Lung (tissue), 13 donors: ENCODE results near the gene ACTN1. TPM values are rescaled to one million over a fixed set of nuclear protein-coding genes. Genes with fewer than 3 reads are reported as not detected.
A peak's percentile ranks its signal among the peaks of the same experiment; 100 is the strongest.

Source experiments
- ATAC-seq: fragments of 200-7000 bp; cut with Tn5 transposase; one replicate; pipeline ENCODE4 v1.9.1; 2020; ENCODE audit warnings: moderate number of reproducible peaks; ENCODE audit not compliant: insufficient read depth, low FRiP score
- DNase-seq, 3 donors: peaks; one replicate each; pipeline ENCODE4 v3.0.0-alpha.2; 2013 to 2017
- H3K27ac ChIP-seq, 2 donors: one replicate each; pipeline ENCODE4 v1.5.1; 2013; ENCODE audit warnings: mild to moderate bottlenecking in 2 of 2, moderate library complexity in 2 of 2, control low read depth in 1 of 2, inconsistent platforms in 1 of 2, low read depth in 1 of 2, low read length in 1 of 2
- H3K27me3 ChIP-seq, 3 donors: one replicate each; pipeline ENCODE4 v1.5.1; 2013; ENCODE audit warnings: low read length in 2 of 3; ENCODE audit not compliant: control insufficient read depth in 3 of 3, insufficient read depth in 3 of 3
- H3K36me3 ChIP-seq, 4 donors: one replicate each; pipeline ENCODE4 v1.5.1; 2013; ENCODE audit warnings: low read length in 4 of 4, mild to moderate bottlenecking in 1 of 4, moderate library complexity in 1 of 4; ENCODE audit not compliant: control insufficient read depth in 4 of 4, insufficient read depth in 4 of 4
- H3K4me1 ChIP-seq, 5 donors: one replicate each; pipeline ENCODE4 v1.5.1; 2013; ENCODE audit warnings: low read length in 5 of 5, mild to moderate bottlenecking in 2 of 5, moderate library complexity in 1 of 5; ENCODE audit not compliant: control insufficient read depth in 5 of 5, insufficient read depth in 5 of 5
- H3K4me3 ChIP-seq: one replicate; pipeline ENCODE4 v1.5.1; 2013; ENCODE audit warnings: mild to moderate bottlenecking, control low read depth, moderate library complexity
- H3K9ac ChIP-seq, 2 donors: one replicate each; pipeline ENCODE4 v1.5.1; 2013; ENCODE audit warnings: low read length in 2 of 2, control low read depth in 1 of 2; ENCODE audit not compliant: insufficient read depth in 1 of 2
- H3K9me3 ChIP-seq, 4 donors: one replicate each; pipeline ENCODE4 v1.5.1; 2013; ENCODE audit warnings: low read length in 3 of 4, mild to moderate bottlenecking in 1 of 4, moderate library complexity in 1 of 4; ENCODE audit not compliant: control insufficient read depth in 4 of 4, insufficient read depth in 3 of 4
- CTCF ChIP-seq: IDR thresholded peaks from 2 replicates; pipeline ENCODE4 v1.5.1; 2012; ENCODE audit warnings: mild to moderate bottlenecking; ENCODE audit errors: control extremely low read depth, extremely low read depth
- WGBS, 2 donors: extraction: QIAGEN DNeasy Blood & Tissue Kit; methylation state at CpG; one replicate each; pipeline ENCODE4 v1.1.7; 2013; 5-methylcytosine and 5-hydroxymethylcytosine counted together
- polyA plus RNA-seq, 2 donors: library from polyadenylated mRNA; stranded (reverse); fragments of 200-250 nt; gene quantifications; one replicate each; pipeline ENCODE4 v1.2.1, GENCODE V29; 2013
- small RNA-seq: library from RNA; depleted of rRNA; stranded (forward); fragments of <200 nt; gene quantifications from one replicate; pipeline ENCODE3, GENCODE V24; 2014; ENCODE audit warnings: low replicate concordance
- total RNA-seq, 2 donors: library from RNA; depleted of rRNA in 1 of 2; stranded (reverse); fragments of >200 nt in 1 of 2; gene quantifications; one replicate each; pipeline ENCODE4 v1.2.1, GENCODE V29; 2014 to 2021
- donor health status: control.
- donor health status: control.
- donor health status: Bipolar disorder and iron deficiency.
- donor health status: healthy.
- donor health status: DM: yes; HTN: yes; CAD: no.

Gene ACTN1
- total and polyA plus RNA-seq, 4 donors: 40.9 to 168 (median 117) TPM

GRCh38 chr14:68825729-68826128 is 153.4 kb downstream of the ACTN1 start:
- H3K9me3 ChIP-seq: no peaks in the 10 kb centered on the region
- H3K4me1 ChIP-seq: no peaks in the 10 kb centered on the region
- DNase-seq: no peak
- TF ChIP-seq CTCF: no peak
- WGBS, 2 donors: 96 to 97% methylated on average over 3 of the region's 3 CpGs
- no peaks in the 10 kb centered on the region for H3K36me3 ChIP-seq
- no peak overlapping the region for H3K4me3 ChIP-seq
- no peak overlapping the region for H3K27ac ChIP-seq
- no peak for ATAC-seq
- H3K9ac ChIP-seq: peak overlapping the region in 1 of 2 donors; percentile 42
- no peaks in the 10 kb centered on the region for H3K27me3 ChIP-seq

- ATAC-seq: peak; percentile 97
- DNase-seq: peak; percentile 75 to 81 (median 79)
- no peak overlapping the region for H3K4me3 ChIP-seq
- H3K9me3 ChIP-seq: no peaks in the 10 kb centered on the region
- whole genome bisulfite sequencing, 2 donors: 27 to 33% methylated on average over 11 of the region's 11 CpGs
- H3K9ac ChIP-seq: no peak overlapping the region
- H3K36me3 ChIP-seq: no peaks in the 10 kb centered on the region
- peaks cover 0 to 2% (median 0%) of the 10 kb centered on the region in 5 donors for H3K4me1 ChIP-seq
- H3K27me3 ChIP-seq: no peaks in the 10 kb centered on the region
- H3K27ac ChIP-seq: no peak overlapping the region
- peak; percentile 74 for TF ChIP-seq CTCF
These were observed 154.4 kb downstream of the ACTN1 start for GRCh38 chr14:68824517-68825347.

GRCh38 chr14:68824207-68824516 is 154.9 kb downstream of the ACTN1 start:
- DNase-seq (no peak), ATAC-seq (no peak)
- Histone ChIP-seq H3K4me3 (no peak overlapping the region), H3K36me3 (no peaks in the 10 kb centered on the region), H3K27ac (no peak overlapping the region), H3K9ac (no peak overlapping the region), H3K9me3 (no peaks in the 10 kb centered on the region), H3K4me1 (peaks cover 0 to 8% (median 0%) of the 10 kb centered on the region in 5 donors), H3K27me3 (no peaks in the 10 kb centered on the region)
- WGBS, 2 donors: 95 to 100% methylated on average over 1 of the region's 1 CpG
- no peak for TF ChIP-seq CTCF

Small RNA genes within 50 kb of the gene (small RNA-seq; reads per million reads assigned to genes)
- gene BANF1P1: not detected
- not detected for gene HMGN1P3
- gene RPS29P1: not detected

Other genes starting within 250 kb of the ACTN1 start
- 100 to 1,000 TPM; 245 to 289 TPM for gene ZFP36L1, start 186.2 kb downstream of the ACTN1 start, total RNA-seq
- gene ZFP36L1, start 186.2 kb downstream of the ACTN1 start, polyA plus RNA-seq: 100 to 1,000 TPM in 1 of 2 donors, 10 to 100 TPM in 1; 63.7 to 364 TPM
- gene DCAF5, start 173.8 kb upstream of the ACTN1 start, total RNA-seq: 10 to 100 TPM; 42.2 to 50.4 TPM
- gene DCAF5, start 173.8 kb upstream of the ACTN1 start, polyA plus RNA-seq: 10 to 100 TPM; 20.2 TPM
- 10 to 100 TPM; 19.7 to 25.7 TPM for gene EXD2, start 212.2 kb upstream of the ACTN1 start, total RNA-seq
- gene EXD2, start 212.2 kb upstream of the ACTN1 start, polyA plus RNA-seq: 1 to 10 TPM; 9.0 to 10.0 TPM